BJ (cell line): ENCODE data around the gene PTTG1IP. TPM values are rescaled to one million over a fixed set of nuclear protein-coding genes. Genes with fewer than 3 reads are reported as not detected.

Experiments used
- CTCF ChIA-PET: fragments of 350-600 bp; formaldehyde crosslinking; extraction: SDS; loops from one replicate; lab custom pipeline; 2021; ENCODE audit warnings: antibody characterized with exemption, inconsistent platforms; lab: Yijun Ruan, JAX
- POLR2A ChIA-PET: fragments of 300-600 bp; sonication (Branson Sonifier 250); formaldehyde crosslinking; extraction: SDS; loops from one replicate; lab custom pipeline; 2021; ENCODE audit warnings: antibody characterized with exemption; lab: Charles Lee
- DNase-seq: peaks from one replicate; pipeline ENCODE4 v3.0.0-alpha.2; 2011; ENCODE audit warnings: low read depth
- H3K27me3 ChIP-seq: 2 replicates; pipeline ENCODE4 v1.6.0; 2011; ENCODE audit warnings: low read length; ENCODE audit not compliant: control insufficient read depth, insufficient read depth
- H3K36me3 ChIP-seq: 2 replicates; pipeline ENCODE4 v1.5.1; 2011; ENCODE audit warnings: low read length; ENCODE audit not compliant: control insufficient read depth, insufficient read depth
- H3K4me3 ChIP-seq: 2 replicates; pipeline ENCODE4 v1.5.1; 2011; ENCODE audit warnings: low read depth, mild to moderate bottlenecking, control low read depth, low read length
- CTCF ChIP-seq: IDR thresholded peaks from 2 replicates; pipeline ENCODE4 v1.5.1; 2011; ENCODE audit warnings: low read depth, mild to moderate bottlenecking, control low read depth, inconsistent platforms, low read length, moderate library complexity; ENCODE audit not compliant: insufficient read depth
- polyA plus RNA-seq: library from polyadenylated mRNA; depleted of rRNA; stranded (reverse); fragments of >200 nt; gene quantifications from 2 replicates; pipeline ENCODE4 v1.2.3, GENCODE V29; 2011

The PTTG1IP gene
- polyA plus RNA-seq, 1 experiment: 249 TPM

- POLR2A ChIA-PET: no interaction called here
- CTCF ChIA-PET: interaction anchor here (1.0 to 1.8 kb wide), 5 partner anchors 14 to 104 kb away, joined by 3 to 5 read pairs (median 5); no protein-coding TSS in a partner anchor
- no peak overlapping the region for H3K4me3 ChIP-seq
- no peak for TF ChIP-seq CTCF
- no peaks in the 10 kb centered on the region for H3K36me3 ChIP-seq
- H3K27me3 ChIP-seq: peaks cover 34% of the 10 kb centered on the region
- DNase-seq: no peak
These were observed 24.0 kb upstream of the PTTG1IP start for GRCh38 chr21:44897326-44898010.

- ChIA-PET CTCF (interaction anchor here (1.1 to 1.8 kb wide), 4 partner anchors 13 to 240 kb away, joined by 3 to 7 read pairs (median 5); no protein-coding TSS in a partner anchor), POLR2A (no interaction called here)
- H3K36me3 ChIP-seq: no peaks in the 10 kb centered on the region
- no peak for DNase-seq
- no peak for TF ChIP-seq CTCF
- H3K27me3 ChIP-seq: peaks cover 31% of the 10 kb centered on the region
- H3K4me3 ChIP-seq: no peak overlapping the region
These were observed 23.2 kb upstream of the PTTG1IP start for GRCh38 chr21:44896561-44897286.

- CTCF ChIA-PET: interaction anchor here (0.7 to 4.2 kb wide), 4 partner anchors 9 to 241 kb away, joined by 3 to 18 read pairs (median 6); no protein-coding TSS in a partner anchor
- H3K4me3 ChIP-seq: no peak overlapping the region
- TF ChIP-seq CTCF: no peak
- POLR2A ChIA-PET: no interaction called here
- DNase-seq: no peak
- no peaks in the 10 kb centered on the region for H3K36me3 ChIP-seq
- peaks cover 31% of the 10 kb centered on the region for H3K27me3 ChIP-seq
These were observed 22.4 kb upstream of the PTTG1IP start for GRCh38 chr21:44895859-44896258.

GRCh38 chr21:44894687-44895302, 21.3 kb upstream of the PTTG1IP start:
- peaks cover 34% of the 10 kb centered on the region for H3K27me3 ChIP-seq
- TF ChIP-seq CTCF: no peak
- ChIA-PET CTCF (interaction anchor here (1.9 to 4.2 kb wide), 8 partner anchors 11 to 246 kb away, joined by 5 to 27 read pairs (median 13); no protein-coding TSS in a partner anchor), POLR2A (no interaction called here)
- H3K4me3 ChIP-seq: no peak overlapping the region
- no peak for DNase-seq
- no peaks in the 10 kb centered on the region for H3K36me3 ChIP-seq
